T-helper 2 cell treated with Interferon-gamma antibody and Interleukin-4, amounts not matched to agents 5 μg/mL and 100 μg/mL, for 36 hours (primary cell): Measurements from ENCODE around the gene VRK3.
A peak's percentile ranks its signal among the peaks of the same experiment; 100 is the strongest.

ENCODE experiments used
- DNase-seq: peaks from one replicate; pipeline ENCODE4 v3.0.0; 2021; ENCODE audit warnings: low spot score
- H3K27ac Mint-ChIP-seq: one replicate; pipeline ENCODE4 v1.8.0; 2021; ENCODE audit warnings: mild to moderate bottlenecking, mixed read lengths
- H3K27me3 Mint-ChIP-seq: one replicate; pipeline ENCODE4 v1.8.0; 2021; ENCODE audit warnings: low read depth, mixed read lengths
- H3K36me3 Mint-ChIP-seq: one replicate; pipeline ENCODE4 v1.8.0; 2021; ENCODE audit warnings: low read depth, mixed read lengths
- H3K4me1 Mint-ChIP-seq: one replicate; pipeline ENCODE4 v1.8.0; 2021; ENCODE audit warnings: low read depth, mixed read lengths
- H3K4me3 Mint-ChIP-seq: one replicate; pipeline ENCODE4 v1.8.0; 2022; ENCODE audit warnings: mild to moderate bottlenecking, moderate library complexity, mixed read lengths
- H3K9me3 Mint-ChIP-seq: one replicate; pipeline ENCODE4 v1.8.0; 2021; ENCODE audit warnings: mixed read lengths

VRK3 gene

DNA sequence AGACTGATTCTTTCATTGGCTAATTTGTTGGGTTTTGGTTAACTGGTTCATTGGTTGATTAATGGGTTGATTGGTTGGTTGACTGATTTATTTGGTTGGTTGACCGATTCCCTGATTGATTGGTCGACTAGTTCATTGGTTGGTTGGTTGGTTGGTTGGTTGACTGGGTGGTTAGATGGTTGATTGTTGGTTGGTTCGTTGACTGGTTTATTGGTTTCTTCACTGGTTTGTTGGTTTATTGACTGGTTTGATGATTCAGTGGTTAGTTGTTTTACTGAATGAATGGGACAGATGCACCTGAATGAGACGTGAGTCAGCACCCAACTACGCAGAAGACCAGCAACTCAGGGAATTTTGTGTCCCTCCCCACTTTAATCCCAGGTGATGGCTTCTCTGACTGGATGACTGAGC is 93.1 kb downstream of the VRK3 start:
- Mint-ChIP-seq H3K36me3 (peaks cover 38% of the 10 kb centered on the region), H3K9me3 (no peaks in the 10 kb centered on the region), H3K4me1 (peaks cover 34% of the 10 kb centered on the region), H3K4me3 (peak overlapping the region; percentile 3), H3K27me3 (peaks cover 7% of the 10 kb centered on the region), H3K27ac (peak overlapping the region; percentile 9)
- no peak for DNase-seq

DNA sequence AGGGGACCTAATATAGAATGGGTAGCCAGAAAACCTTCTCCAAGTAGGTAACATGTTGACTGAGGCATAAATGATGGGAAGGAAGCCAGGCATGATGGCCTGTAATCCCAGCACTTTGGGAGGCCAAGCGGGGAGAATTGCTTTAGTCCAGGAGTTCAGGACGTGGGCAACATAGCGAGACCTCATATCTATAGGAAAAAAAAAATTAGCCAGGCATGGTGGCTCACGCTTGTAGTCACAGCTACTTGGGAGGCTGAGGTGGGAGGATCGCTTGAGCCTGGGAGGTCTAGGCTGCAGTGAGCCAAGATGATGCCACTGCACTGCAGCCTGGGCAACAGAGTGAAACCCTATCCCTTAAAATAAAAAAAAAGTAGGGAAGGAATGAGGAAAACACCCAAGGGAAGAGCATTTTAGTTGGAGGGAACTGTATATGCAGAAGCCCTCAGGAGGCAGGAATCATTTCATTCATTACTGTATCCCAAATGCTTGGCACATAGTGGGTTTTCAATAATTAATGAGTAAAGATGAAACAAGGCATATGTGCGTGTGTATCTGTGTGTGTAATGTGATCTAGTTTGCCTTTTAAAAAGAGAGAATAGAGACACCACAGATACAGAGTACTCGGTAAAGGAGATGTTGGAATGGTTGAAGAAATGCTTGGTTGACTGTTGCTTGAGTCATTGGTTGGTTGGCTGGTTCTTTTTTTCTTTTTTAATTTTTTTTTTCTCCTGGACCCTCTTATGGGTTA is 93.7 kb downstream of the VRK3 start:
- DNase-seq: no peak
- peak overlapping the region; percentile 10 for H3K27ac Mint-ChIP-seq
- peak overlapping the region; percentile 22 for H3K4me3 Mint-ChIP-seq
- H3K36me3 Mint-ChIP-seq: peaks cover 41% of the 10 kb centered on the region
- H3K27me3 Mint-ChIP-seq: peaks cover 5% of the 10 kb centered on the region
- no peaks in the 10 kb centered on the region for H3K9me3 Mint-ChIP-seq
- peaks cover 36% of the 10 kb centered on the region for H3K4me1 Mint-ChIP-seq

DNA sequence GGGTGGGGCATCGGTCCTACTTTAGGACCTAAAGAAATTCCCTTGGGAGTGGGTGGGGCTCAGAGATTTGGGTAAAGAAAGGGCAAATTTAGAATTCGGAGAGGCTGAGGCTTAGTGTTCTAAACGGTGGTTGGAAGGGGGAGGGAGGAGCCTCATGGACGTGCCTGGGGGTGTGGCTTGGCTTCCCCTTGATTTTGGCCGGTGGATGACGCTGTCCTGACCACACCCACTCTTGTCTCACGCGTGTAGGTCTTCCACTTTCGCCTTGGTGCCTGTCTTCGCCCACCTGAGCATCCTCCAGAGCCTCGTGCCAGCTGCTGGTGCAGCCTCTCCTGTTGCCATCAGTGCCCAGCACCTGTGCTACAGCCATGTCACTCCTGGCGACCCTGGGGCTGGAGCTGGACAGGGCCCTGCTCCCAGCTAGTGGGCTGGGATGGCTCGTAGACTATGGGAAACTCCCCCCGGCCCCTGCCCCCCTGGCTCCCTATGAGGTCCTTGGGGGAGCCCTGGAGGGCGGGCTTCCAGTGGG is 94.6 kb downstream of the VRK3 start:
- Mint-ChIP-seq H3K27me3 (no peaks in the 10 kb centered on the region), H3K9me3 (no peaks in the 10 kb centered on the region), H3K27ac (peak overlapping the region; percentile 99), H3K4me3 (peak overlapping the region; percentile 98), H3K36me3 (peaks cover 43% of the 10 kb centered on the region), H3K4me1 (peaks cover 37% of the 10 kb centered on the region)
- no peak for DNase-seq

DNA sequence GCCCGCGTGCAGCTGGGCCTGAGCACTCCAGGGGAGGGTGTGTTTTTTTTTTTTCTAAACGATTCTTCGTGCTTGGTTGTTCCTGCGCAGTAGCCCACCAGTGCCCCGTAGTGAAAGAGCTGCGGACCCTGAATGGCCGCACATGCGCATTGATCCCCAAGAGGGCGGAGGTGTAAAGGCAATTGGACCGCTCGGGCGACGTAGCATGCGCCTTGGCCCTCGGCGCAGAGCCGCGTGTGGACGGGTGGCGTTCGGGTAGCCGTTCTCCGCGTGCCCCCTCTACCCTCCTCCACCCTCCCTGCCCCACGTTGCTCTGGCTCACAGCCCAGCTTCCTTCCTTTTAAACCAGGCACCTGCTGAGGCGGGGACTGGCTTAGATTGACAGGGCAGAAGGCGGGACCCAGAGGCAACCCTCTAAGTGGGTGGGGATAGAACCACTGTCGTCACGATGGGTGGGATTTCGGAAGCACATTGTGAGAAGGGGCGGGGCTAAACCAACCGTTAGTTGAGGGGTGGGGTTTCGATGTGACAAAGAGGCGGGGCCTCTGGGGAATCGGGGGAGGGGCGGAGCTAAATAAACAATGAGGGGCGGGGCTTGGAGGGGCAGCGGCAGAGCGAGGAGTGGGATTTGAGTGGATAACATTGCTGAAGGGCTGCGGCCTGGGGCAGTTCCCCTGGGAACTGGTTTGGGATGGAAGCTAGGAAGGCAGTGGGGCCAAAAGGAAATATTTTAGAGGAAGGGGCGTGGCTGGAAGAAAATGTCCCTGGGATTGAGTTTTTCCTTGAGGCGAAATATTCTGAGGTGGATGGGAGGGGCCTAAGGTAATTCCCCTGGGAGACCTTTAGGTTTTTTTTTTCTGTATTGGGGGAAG is 95.3 kb downstream of the VRK3 start:
- no peaks in the 10 kb centered on the region for H3K27me3 Mint-ChIP-seq
- peak overlapping the region; percentile 98 for H3K4me3 Mint-ChIP-seq
- H3K36me3 Mint-ChIP-seq: peaks cover 46% of the 10 kb centered on the region
- H3K27ac Mint-ChIP-seq: peak overlapping the region; percentile 99
- peaks cover 40% of the 10 kb centered on the region for H3K4me1 Mint-ChIP-seq
- DNase-seq: peak; percentile 90
- no peaks in the 10 kb centered on the region for H3K9me3 Mint-ChIP-seq

DNA sequence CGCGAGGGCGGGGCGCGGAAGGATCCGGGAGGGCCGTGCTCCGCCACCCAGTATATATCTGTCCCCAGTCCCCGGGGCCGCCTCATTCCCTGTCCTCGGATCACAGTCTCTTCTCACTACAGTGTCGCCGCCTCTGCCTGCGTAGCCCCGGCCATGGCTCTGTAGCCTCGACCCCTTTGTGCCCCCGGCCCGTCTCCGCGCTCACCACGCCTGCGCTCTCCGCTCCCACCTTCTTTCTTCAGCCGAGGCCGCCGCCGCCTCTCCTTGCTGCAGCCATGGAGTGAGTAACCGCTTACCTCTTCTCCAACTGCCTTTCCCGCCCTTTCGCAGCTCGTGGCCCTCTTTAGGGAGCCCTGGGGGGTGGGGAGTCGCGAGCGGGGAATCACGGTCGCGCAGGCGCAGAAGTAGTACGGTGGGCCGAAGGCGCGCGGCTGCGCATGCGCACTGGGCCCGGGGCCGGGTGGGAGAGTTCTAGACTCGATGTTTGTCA is 96.0 kb downstream of the VRK3 start, which contains the start of the genes ATF5 and NUP62:
Gene ATF5, plus strand, starts transcription at position 85 of the 490 bp plus-strand sequence. CDS start 1,646 bp downstream, outside the sequence.
Gene NUP62, minus strand, starts transcription at position 384 of the 490 bp plus-strand sequence. CDS start 19,697 bp downstream, outside the sequence.
- H3K27ac Mint-ChIP-seq: peak within 1 kb of the TSS; percentile 99
- H3K27me3 Mint-ChIP-seq: no peaks in the 10 kb centered on the region

DNA sequence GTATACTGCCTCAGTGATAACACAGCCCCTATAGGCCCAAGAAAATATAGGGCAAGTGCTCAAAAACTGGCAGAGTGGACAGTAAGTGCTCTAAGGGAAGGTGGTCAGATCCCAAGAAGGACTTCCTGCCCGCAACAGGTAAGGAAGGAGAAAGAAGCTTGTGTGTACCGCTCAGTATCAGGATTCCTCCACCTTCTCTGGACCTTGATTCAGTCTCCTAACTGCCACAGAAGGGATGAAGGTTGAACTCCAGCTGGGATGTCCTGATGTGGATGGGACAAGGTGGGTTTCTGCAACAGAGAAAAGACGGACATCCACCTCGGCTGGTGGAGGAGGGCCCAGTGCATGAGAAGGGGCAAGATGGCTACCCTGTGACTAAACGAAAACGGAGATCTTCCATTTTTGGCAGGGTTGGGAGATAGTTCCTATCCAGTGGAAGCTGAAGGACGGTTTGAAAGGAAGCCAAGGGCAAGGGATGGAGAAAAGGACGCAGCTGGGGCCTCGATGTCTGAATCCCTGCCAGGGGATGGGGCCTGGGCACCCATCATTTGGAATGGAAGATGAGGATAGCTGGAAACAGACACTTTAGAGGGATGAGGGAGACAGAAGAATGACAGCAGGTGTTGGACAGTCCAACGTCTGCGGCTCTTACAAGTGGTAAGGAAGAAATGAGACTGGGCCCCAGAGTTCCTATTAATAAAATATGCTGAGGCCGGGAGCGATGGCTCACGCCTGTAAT is 97.5 kb downstream of the VRK3 start:
- Mint-ChIP-seq H3K4me3 (peak overlapping the region; percentile 98), H3K4me1 (peaks cover 33% of the 10 kb centered on the region), H3K9me3 (no peaks in the 10 kb centered on the region), H3K36me3 (peaks cover 52% of the 10 kb centered on the region), H3K27me3 (no peaks in the 10 kb centered on the region), H3K27ac (peak overlapping the region; percentile 79)
- no peak for DNase-seq

More for the DNA sequence above, 96.0 kb downstream of the VRK3 start, which contains the start of the genes ATF5 and NUP62:
- Mint-ChIP-seq H3K36me3 (peaks cover 46% of the 10 kb centered on the region), H3K4me3 (peak within 1 kb of the TSS; percentile 98), H3K4me1 (peaks cover 40% of the 10 kb centered on the region), H3K9me3 (no peaks in the 10 kb centered on the region)
- peak; percentile 90 for DNase-seq

DNA sequence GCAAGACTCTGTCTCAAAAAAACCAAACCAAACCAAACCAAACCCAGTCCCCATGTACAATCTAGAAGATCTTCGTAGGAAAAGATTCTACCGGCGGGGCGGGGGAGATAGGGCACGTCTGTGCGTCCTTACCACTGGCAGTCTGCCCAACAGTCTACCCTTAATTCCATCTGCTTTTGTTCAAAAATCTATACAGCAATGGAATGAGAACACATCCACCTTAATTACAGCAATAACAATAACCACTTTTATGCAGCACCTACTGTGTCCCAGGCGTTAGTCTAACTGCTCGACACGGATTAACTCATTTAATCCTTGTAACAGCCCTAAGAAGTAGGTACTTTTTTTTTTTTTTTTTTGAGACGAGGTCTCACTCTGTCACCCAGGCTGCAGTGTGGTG is 98.7 kb downstream of the VRK3 start:
- Mint-ChIP-seq H3K27me3 (no peaks in the 10 kb centered on the region), H3K36me3 (peaks cover 52% of the 10 kb centered on the region), H3K9me3 (no peaks in the 10 kb centered on the region), H3K4me1 (peaks cover 33% of the 10 kb centered on the region), H3K4me3 (peak overlapping the region; percentile 43), H3K27ac (no peak overlapping the region)
- DNase-seq: no peak
